A673 (cell line): ENCODE measurements around the gene DOCK4. TPM values are rescaled to one million over a fixed set of nuclear protein-coding genes. Genes with fewer than 3 reads are reported as not detected.

Experiments
- BruUV-seq: library from RNA; stranded (reverse); fragments of 400-500 nt; replicated peaks from 2 replicates; lab custom pipeline; 2021; lab: Mats Ljungman, UMichigan
- CTCF ChIA-PET: fragments of 300-600 bp; sonication (Branson Sonifier 250); formaldehyde crosslinking; loops from one replicate; lab custom pipeline; 2022; ENCODE audit warnings: antibody characterized with exemption; lab: Charles Lee
- POLR2A ChIA-PET: fragments of 300-600 bp; sonication (Branson Sonifier 250); formaldehyde crosslinking; loops from one replicate; lab custom pipeline; 2022; ENCODE audit warnings: antibody characterized with exemption; ENCODE audit not compliant: low non-redundant PET; lab: Charles Lee
- DNase-seq: peaks from one replicate; pipeline ENCODE4 v3.0.0-alpha.2; 2015; ENCODE audit warnings: low spot score
- H3K27ac ChIP-seq: fragments of 200-600 bp; sonication (generic); 2 replicates; pipeline ENCODE4 v1.5.1; 2016; ENCODE audit warnings: mixed run types, low read depth, mild to moderate bottlenecking, mixed read lengths, antibody characterized with exemption, low read length; ENCODE audit not compliant: poor library complexity, severe bottlenecking
- H3K27me3 ChIP-seq: fragments of 200-600 bp; sonication (generic); replicated peaks from 2 replicates; pipeline ENCODE4 v1.6.1; 2017; ENCODE audit warnings: mixed run types, low read depth, mild to moderate bottlenecking, mixed read lengths, antibody characterized with exemption, low read length; ENCODE audit not compliant: insufficient read depth, poor library complexity
- H3K36me3 ChIP-seq: fragments of 200-600 bp; sonication (generic); 2 replicates; pipeline ENCODE4 v1.6.1; 2016; ENCODE audit warnings: mixed run types, mild to moderate bottlenecking, mixed read lengths, antibody characterized with exemption, low read length; ENCODE audit not compliant: insufficient read depth, poor library complexity, severe bottlenecking
- H3K4me1 ChIP-seq: fragments of 200-600 bp; sonication (generic); 2 replicates; pipeline ENCODE4 v1.6.1; 2017; ENCODE audit warnings: mixed run types, mild to moderate bottlenecking, mixed read lengths, antibody characterized with exemption, low read length; ENCODE audit not compliant: insufficient read depth, poor library complexity, severe bottlenecking
- H3K4me3 ChIP-seq: fragments of 200-600 bp; sonication (generic); 2 replicates; pipeline ENCODE4 v1.5.1; 2016; ENCODE audit warnings: low read depth, mixed run types, mild to moderate bottlenecking, mixed read lengths, low read length; ENCODE audit not compliant: poor library complexity, severe bottlenecking
- H3K9me3 ChIP-seq: fragments of 200-600 bp; sonication (generic); 2 replicates; pipeline ENCODE4 v1.6.1; 2016; ENCODE audit warnings: mixed run types, low read depth, mild to moderate bottlenecking, mixed read lengths, antibody characterized with exemption, low read length; ENCODE audit not compliant: poor library complexity, severe bottlenecking
- EZH2 ChIP-seq: fragments of 200-600 bp; sonication (generic); IDR thresholded peaks from 2 replicates; pipeline ENCODE4 v1.6.1; 2017; ENCODE audit warnings: borderline replicate concordance, low read depth, mild to moderate bottlenecking, mixed read lengths, antibody characterized with exemption, low read length; ENCODE audit not compliant: poor library complexity, severe bottlenecking
- intact Hi-C: fragments of 100-400 bp; cut with micrococcal nuclease; formaldehyde crosslinking; loops from one replicate; pipeline ENCODE4 v1.10.0; 2022; ENCODE audit not compliant: unreplicated experiment
- total RNA-seq: library from RNA; stranded (reverse); gene quantifications from 2 replicates; pipeline ENCODE4 v1.2.3, GENCODE V29; 2021
- TF ChIP-seq, protein P1 (sequence below): fragments of 300-800, 200-600 bp; sonication (generic); conservative IDR thresholded peaks from 2 replicates; pipeline ENCODE4 v1.5.1; 2017; ENCODE audit warnings: low read depth, mild to moderate bottlenecking, antibody characterized with exemption, low read length, moderate library complexity, mixed read lengths

DOCK4 gene
- total RNA-seq, 1 experiment from 2014 or later: 28.5 TPM

DNA sequence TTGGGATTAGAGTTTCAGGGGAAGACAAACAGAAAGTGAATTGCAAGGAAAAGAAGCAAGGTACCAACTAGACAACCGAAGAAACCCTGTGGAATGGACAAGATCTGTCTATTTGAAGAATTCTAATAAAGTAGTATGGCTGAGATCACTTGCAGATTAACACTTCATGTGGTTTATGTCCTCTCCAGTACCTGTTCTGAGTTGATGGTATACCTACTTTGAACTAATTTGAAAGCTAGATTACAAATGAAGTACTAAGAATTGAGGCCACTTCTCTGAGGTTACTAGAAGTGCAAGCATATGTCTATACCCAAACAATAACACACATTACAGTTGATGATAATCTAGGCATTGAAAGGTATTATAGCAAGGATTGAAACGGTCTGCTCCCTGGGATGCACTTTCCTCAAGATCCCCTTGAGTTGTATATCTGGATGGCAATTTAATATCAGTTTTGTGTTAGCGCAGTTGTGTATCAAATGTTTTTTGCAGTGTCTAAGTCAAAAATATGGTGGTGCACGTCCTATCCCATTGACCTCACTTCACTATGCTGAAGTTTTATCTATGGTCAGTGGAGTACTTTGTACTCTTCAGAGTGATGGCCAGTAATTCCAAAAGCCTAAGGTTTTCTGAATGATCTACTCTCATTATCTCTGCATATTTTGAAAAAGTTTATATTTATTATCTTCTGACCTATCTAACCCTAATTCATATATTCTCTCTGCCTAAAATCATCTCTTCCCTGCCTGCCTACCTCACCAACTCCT lies 26.2 kb upstream of the DOCK4 start:
- POLR2A ChIA-PET: interaction anchor here (0.6 kb wide), 1 partner anchor 16 kb away, joined by 4 read pairs; no protein-coding TSS in a partner anchor
- TF ChIP-seq, protein P1, sequence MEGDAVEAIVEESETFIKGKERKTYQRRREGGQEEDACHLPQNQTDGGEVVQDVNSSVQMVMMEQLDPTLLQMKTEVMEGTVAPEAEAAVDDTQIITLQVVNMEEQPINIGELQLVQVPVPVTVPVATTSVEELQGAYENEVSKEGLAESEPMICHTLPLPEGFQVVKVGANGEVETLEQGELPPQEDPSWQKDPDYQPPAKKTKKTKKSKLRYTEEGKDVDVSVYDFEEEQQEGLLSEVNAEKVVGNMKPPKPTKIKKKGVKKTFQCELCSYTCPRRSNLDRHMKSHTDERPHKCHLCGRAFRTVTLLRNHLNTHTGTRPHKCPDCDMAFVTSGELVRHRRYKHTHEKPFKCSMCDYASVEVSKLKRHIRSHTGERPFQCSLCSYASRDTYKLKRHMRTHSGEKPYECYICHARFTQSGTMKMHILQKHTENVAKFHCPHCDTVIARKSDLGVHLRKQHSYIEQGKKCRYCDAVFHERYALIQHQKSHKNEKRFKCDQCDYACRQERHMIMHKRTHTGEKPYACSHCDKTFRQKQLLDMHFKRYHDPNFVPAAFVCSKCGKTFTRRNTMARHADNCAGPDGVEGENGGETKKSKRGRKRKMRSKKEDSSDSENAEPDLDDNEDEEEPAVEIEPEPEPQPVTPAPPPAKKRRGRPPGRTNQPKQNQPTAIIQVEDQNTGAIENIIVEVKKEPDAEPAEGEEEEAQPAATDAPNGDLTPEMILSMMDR: no peak
- TF ChIP-seq EZH2: no peak
- no peak for DNase-seq
- BruUV-seq: no TSS peak
- H3K9me3 ChIP-seq: no peaks in the 10 kb centered on the region
- intact Hi-C loops: no loop called here
- no peaks in the 10 kb centered on the region for H3K4me1 ChIP-seq
- CTCF ChIA-PET: no interaction called here
- H3K27me3 ChIP-seq: no peaks in the 10 kb centered on the region
- H3K27ac ChIP-seq: no peak overlapping the region
- H3K4me3 ChIP-seq: no peak overlapping the region
- no peaks in the 10 kb centered on the region for H3K36me3 ChIP-seq

DNA sequence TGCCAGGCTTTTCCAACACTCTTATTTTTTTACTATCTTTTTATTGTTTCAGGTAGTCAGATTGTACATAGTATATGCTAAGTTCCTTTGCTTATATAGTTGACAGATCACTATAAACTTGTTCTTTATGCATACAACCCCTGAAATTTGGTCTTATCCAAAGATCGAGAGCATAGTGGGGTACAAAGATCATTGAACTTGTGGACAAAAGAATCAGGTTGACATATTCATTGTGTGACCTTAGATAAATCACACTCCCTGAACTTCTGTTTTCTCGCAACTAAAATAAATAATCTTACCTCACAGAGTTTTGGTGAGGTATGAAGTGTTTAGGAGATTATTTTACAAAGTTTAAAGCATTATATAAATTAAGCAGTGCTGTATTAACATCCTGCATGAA lies 22.4 kb upstream of the DOCK4 start:
- Histone ChIP-seq H3K4me3 (no peak overlapping the region), H3K9me3 (no peaks in the 10 kb centered on the region), H3K36me3 (no peaks in the 10 kb centered on the region), H3K27me3 (no peaks in the 10 kb centered on the region), H3K27ac (no peak overlapping the region), H3K4me1 (no peaks in the 10 kb centered on the region)
- CTCF ChIA-PET: no interaction called here
- BruUV-seq: no TSS peak
- no peak for TF ChIP-seq EZH2
- TF ChIP-seq, protein P1: no peak
- intact Hi-C loops: no loop called here
- DNase-seq: no peak
- POLR2A ChIA-PET: no interaction called here

DNA sequence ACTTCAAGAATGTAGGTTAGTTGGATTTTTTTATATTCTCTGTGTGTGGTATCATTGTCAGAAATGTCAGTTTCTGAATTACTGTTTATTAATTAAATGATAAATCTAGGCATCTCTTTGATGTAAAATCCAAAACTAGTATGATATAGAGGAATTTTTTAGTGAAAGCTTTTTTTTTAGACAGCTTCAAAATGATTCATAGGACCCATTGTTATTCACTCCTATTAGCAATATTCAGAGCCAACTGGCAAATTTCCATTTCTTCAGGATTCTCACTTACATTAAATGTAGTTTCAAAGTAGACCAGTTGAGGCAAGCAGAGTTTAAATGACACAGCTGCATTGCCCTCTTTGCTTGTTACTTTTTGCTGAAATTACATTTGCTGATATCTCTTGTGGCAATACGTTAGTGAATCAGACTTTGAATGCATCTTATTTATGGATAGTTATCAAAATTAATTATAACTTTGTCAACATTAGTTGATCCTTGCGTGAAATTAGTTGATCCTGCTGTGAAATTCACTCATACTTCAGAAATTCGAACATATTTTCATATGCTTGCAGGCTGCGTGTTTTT lies 20.6 kb upstream of the DOCK4 start:
- Histone ChIP-seq H3K36me3 (no peaks in the 10 kb centered on the region), H3K4me1 (no peaks in the 10 kb centered on the region), H3K27ac (no peak overlapping the region), H3K9me3 (no peaks in the 10 kb centered on the region), H3K27me3 (no peaks in the 10 kb centered on the region), H3K4me3 (no peak overlapping the region)
- BruUV-seq: no TSS peak
- TF ChIP-seq, protein P1: no peak
- TF ChIP-seq EZH2: no peak
- DNase-seq: no peak
- intact Hi-C loops: no loop called here
- POLR2A ChIA-PET: no interaction called here
- CTCF ChIA-PET: no interaction called here
